Germinal center (tissue), 1 donor: ENCODE results near the gene BICC1.
"Not testable (repeated sequence)": the region's sequence is repeated elsewhere in the genome, so short reads cannot be mapped to it uniquely, and the experiment has no call there.

Source experiments
- DNase-seq: peaks from one replicate; pipeline ENCODE4 v3.0.0; 2012; ENCODE audit warnings: mixed read lengths, low spot score

BICC1 gene

DNA sequence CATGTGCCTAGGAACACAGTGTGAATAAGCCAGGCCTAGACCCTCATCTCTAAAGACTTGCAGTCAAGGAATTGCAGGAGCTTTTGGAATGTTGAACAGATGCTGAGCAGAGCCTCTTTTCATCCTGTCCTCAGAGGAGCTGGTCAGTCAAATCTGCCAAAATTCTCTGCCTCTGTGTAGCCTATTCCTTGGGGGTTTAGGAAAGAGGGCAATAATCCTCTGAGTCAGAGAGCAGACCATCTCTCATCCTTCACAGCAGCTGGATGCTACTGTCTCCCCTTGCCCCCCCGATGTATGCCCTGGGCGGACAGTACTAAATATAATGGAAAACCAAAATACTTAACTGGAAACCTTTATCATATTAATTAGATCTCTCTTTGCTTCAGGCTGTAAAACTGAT is 52.6 kb downstream of the BICC1 start:
- DNase-seq, result no peak

DNA sequence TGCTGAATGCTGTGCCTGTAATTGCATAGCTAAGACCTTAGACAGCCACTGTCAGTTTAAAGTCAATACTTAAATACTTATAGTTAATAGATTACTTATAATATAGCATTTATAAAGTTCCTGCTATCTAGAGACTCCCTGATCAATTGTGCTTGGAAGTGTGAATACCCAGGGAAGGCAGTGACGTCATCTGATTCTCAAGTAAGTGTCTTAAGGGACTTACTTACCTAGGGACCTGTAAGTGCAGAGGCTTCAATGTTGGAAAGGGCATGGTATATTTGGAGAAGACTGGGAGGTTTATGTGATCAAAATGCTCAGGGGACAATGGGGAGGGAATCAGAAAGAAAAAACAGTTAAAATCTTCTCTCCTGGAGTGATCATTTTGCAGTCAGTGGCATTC is 55.0 kb downstream of the BICC1 start:
- DNase-seq, result no peak

DNA sequence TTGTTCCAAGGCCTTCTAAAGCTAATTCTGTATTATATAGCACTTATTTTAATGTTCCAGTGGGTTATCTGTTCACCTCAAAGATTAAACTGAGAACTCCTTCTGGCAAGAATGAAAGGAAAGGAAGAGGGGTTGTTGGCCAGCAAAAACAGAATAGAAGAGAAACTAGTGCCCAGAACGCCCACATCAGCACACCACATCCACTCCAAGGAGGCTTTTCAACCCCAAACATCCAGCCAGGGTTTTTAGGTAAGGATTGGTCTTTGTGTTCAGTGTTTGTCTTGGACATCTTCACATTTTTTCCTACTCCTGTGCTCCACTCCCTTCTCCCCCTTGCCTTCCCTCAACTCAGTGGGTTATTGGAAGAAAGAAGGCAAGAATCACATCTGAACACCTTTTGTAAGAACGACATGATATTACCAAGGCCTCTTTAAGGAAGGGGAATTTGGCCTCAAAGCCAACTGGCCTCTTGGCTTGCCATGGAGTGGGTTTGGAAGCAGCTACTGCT is 55.8 kb downstream of the BICC1 start:
- DNase-seq, result no peak

DNA sequence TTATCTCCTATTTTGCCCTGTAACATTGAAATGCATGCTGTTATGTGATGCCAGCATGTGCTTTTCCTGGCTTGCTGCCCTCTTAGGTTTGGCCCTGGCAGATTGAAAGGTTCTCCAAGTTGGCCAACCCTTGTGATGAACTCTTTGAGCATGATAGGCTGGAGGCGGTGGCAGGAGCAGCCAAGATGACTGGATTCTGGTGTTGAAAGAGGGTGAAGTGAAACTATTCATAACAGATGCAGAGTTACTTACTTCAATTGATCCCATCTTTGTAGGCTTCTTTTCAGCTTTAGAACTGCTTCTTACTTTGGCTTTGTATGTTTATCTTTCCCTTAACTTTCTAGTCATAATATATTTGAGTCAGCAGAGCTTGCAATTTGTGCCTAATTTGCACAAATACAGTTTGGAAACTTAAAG is 57.6 kb downstream of the BICC1 start:
- no peak for DNase-seq

DNA sequence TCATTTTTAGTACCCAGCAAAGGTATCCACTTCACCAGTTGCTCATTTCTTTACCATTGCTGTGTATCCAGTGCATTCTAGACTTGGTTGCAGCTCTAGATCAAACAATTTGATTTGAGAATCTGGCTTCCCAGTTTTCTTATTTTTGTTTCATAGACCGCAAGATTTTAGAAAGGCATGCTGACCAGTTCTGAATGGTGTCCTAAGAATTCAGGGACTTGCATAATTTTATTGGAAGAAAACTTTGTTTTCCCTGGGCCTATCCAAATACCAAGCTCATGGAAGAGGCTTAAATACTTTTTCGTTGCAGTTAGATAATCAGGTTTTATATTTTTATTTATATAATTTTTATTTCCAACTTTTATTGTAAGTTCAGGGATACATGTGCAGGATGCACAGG is 58.3 kb downstream of the BICC1 start:
- no peak for DNase-seq

DNA sequence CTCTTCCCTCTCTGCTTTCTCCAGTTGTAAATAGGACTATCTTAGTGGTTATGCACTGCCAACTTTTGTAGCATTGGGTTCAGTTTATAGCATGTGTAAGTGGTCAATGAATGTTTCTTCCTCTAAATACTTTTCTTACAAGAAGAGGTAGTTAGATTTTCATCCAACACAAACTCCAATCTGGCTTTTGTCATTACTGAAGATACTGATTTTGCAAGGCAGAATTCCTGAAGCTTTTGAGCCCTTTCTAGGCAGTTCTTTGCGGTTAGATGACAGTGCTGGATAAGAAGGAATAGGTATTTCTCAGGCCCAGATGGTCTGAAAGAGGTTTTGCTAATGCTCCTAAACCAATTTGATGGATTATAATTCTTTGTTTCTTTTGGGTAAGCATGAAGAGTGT is 60.5 kb downstream of the BICC1 start:
- no peak for DNase-seq

DNA sequence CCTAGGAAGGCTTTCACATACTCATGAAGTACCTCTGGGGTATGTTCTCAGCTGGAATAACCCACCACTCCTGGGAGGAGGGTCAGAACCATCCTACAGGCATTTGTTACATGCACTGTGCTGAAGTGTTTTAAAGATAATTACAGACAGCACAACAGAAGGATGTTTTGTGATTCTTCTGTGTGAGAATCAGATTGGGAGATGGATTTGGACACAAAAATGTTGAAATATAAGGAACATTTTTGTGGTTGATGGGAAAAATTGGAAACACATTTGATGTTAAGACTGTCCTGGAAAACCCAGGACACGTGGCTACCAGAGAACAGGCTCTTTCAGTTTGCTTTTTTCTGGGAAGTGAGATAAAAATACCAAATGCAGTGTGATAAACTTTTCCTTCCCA is 61.4 kb downstream of the BICC1 start:
- DNase-seq, result no peak

DNA sequence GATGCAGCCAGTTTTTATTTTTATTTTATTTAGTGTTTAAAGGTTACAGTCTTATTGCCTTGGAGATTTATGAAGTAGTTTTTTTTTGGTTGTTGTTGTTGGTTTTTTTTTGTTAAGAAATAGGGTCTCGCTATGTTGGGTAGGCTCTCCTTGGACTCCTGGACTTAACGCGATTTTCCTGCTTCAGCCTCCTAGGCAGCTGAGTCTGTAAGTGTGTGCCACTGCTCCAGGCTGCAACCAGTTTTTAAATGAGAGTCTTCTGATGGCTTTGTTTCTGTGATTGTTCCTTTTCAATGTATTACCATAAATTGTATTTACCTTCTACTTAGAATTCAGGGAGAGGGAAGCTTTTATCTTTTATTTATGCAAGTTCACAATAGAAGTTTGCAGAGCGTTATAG is 62.8 kb downstream of the BICC1 start:
- DNase-seq, result no peak

DNA sequence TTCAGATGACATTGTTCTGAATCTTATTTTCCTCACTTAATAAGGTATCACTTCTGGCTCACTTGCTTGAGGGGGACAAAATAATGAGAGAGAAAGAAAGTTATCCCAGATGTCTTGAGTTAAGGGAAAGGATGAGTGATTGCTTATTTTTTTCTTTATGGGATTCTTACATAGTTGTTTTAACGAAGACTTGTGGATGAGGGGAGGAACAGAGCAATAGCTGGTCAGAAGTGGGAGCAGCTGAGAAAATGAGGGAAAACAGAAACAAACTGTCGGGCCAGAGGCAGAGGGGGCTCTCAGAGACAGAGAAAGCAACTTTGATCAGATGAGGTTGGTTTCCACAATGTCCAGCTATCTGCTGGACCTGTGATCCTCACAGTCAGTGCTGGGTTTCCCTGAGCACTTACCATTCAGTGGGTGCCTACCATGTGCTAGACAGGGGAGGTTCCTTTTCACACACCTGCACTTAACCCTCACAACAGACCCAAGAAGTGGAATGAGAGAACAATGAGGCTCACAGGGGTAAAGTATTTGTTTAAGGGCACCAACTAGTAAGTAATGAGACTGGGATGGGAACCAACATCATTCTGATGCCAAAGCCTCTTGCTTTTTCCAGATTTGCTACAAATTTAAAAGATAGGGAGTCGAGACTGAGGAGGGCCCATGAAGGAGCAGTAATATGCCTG is 64.2 kb downstream of the BICC1 start:
- DNase-seq, result no peak

DNA sequence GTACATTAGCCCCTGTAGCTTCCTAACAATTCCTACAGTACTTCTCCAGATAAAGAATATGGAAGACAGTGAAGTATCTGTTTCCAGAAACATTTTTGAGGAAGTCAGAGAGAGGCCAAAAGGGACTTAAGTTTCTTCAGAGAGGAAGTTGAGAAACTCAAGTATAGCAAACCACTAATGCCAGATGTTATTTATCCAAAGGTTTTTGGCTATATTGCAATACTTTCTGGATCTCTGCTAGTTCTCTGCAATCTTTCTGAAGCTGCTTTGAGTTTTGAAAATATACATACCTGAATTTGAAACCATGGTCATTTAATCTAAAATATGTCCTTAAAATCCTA is 64.7 kb downstream of the BICC1 start:
- no peak for DNase-seq

DNA sequence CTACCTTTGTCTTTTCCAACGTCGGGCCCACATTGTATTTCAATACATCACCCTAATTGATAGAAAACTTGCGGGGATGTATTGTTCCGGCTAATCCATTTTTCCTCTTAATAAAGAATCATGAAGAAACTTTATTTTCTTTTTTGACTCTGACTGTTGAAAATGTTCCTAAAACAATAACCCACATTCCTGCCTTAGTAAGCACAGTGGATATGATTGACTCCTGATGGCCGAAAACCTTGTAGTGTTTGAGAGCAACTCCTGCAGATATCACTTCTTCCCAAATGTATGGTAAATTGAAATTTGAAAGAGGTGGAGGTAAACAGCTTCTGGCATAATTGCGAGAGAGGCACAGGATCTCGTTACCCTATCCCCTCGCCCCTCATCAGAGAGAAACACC is 65.7 kb downstream of the BICC1 start:
- no peak for DNase-seq

DNA sequence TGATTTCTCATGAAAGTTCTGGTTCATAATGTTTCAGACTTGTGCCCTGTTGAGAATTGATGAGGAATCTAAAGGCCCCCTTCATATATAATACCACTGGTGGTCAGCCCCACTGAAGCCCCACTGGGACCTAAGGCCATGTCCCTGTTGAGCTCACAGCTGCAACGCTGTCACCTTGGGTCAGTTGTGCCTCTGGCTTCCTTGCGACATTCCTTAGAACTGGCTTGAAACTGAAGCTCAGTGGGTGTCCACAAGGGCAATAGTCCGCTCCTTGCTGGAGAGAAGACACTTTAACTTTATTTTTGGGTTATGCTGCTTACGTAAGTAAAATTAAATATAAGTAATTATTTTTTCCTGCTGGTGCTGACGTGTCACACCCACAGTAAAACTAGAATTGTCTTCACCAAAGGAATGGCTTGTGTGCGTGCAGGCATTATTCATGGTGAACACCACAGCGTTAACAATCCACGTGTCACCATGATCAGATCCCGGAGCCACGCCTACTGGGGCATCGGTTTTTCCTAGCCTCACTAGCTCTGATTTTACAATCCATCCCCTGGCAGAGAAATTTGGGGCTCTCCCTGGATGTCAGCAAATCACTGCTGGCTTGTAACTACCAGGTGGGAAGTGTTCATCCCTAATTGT is 66.5 kb downstream of the BICC1 start:
- no peak for DNase-seq

DNA sequence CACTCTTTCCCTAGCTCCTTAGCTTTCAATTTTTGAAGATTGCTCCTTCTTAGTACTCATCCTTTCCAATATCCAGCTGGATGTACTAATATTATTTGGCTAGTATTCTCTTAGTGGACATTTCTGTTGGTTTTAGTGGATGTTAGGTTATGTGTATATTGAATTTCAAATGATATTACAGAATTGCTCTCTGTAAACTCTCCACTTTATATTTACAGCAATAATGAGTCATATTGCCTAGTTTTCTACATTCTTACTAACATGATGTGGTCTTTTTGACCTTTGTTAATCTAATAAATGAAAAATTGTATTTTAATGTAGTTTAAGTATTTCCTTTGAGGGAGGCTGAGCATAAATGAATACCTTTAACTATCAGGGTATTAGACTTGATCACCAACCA is 69.4 kb downstream of the BICC1 start:
- no peak for DNase-seq

DNA sequence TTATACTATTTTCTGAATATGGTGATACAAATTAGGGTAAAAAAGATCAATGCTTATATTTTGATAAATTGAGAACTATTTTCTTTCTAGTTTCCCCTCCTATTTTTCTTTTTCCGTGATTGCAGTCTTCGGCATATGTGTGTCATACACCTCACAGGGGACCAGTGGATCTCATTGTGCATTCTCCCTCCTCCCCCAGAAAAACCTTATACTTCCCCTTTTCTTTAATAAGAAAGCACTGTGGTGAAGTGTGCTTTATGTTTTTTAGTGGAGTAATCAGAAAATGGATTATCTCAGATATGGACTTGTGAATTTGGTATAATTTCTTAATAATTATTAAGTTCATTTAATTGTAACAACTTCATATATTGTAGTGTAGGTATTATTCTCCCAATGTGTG is 72.8 kb downstream of the BICC1 start:
- DNase-seq, result no peak

DNA sequence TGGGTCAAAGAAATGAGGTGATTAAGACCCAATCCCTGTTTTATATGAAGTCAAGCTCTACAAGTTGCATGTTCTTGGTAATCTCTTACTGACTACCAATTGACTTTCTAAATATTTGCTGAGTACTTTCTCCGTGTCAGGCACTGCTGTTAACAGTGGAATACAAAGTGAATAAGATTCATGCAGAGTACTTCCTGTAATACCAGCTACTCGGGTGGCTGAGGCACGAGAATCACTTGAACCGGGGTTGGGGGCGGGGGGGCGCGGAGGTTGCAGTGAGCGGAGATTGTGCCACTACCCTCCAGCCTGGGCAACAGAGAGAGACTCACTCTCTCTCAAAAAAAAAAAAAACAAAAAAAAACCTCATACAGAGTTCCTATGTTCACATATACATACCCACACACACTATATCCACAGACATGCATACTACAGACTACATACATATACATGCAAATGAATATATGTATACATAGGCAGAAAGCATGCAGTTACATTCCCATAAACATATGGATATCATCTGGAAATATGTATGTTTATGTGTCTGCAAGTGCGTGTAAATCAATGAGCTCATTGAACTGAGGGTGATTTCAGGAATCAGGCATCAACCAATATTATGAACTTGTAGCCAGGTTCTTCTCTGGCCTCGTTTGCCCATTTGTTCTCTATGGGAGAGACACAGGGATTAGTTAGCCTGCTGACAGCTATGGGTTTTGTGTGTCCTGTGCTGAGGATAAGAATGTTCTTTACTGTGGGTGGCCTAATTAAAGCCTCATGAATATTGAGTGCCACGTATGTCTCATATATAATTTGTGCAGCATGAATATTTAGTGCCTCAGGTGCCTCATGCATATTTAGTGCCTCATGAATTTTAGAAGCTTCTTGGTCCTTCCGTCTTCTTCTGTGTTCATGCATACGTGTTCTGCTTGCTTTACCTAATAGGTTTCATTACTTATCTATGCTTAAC is 73.9 kb downstream of the BICC1 start:
- DNase-seq, result no peak

DNA sequence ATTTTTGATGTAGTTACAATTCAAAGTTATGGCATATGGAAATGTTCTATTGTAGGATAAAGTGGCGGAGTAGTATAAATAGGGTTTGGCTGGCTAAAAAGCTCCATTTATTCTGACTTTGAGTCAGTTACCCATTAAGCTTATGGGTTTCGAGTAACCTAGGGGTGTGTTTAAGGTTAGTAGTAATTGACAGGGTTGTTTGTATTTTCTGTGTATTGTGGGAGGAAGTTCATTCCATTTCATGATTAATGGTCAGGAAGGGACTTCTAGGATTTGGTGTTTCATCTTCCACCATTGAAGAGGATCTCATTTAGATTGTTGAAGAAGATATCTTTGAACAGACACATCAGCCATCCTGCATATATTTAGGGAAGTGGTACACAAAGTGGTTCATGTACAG is 75.0 kb downstream of the BICC1 start:
- DNase-seq, result no peak

DNA sequence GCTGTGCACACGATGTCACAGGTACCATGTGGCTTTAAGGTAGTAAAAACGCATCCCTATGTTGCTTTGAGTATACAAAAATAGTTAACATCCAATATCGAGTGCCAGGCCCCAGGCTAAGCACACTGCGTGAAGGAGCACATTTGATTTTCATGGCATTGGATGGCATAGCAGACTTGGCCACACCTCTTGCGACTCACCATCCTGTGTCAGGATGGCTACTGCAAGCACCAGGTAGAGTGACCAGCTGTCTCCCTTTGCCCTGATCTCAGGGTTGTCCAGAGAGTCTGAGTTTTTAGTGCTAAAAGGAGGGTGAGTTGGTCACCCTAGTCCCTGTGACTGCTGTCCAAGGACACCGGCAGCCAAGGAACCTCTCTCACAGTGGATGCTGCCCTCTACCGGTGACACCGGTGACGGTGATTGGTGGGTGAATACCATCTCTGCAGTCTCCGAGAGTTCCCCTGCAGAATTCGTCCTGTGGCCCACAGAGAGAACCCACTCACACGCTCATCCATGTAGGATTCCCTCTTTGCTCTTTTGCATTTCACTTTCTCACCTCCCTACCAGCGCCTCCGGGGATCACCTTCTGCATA is 76.1 kb downstream of the BICC1 start:
- DNase-seq, result no peak

DNA sequence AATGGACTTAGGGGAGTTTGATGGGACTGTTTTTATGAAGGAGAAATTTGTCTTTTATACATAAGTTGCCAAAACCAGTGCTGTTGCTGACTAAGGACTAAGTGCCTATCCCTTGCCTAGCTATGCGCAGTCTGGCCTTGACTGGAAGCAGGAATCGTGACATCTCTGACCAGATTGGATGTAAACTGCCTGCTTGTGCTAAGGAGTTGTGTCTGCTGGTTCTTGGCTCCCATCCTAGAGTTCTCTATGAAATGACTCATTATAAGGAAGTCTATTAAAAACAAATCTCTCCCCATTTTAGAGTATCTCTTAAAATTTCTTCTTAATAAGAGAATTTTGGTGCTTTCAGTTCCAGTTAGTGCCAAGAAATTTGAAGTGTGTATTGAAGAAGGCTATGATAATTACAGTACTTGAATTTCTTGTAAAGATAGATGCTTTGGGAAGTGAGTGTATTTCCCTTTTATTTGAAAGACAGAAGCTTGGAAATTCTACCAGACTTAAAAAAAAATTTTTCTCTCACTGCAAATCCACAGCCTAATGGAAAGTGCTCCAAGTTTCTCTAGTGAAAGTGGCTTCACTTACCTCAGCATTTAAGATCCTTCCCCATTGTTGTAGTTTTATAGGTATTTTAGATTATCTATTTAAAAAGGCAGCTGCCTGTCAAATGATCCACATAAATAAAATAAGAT is 77.6 kb downstream of the BICC1 start:
- no peak for DNase-seq

DNA sequence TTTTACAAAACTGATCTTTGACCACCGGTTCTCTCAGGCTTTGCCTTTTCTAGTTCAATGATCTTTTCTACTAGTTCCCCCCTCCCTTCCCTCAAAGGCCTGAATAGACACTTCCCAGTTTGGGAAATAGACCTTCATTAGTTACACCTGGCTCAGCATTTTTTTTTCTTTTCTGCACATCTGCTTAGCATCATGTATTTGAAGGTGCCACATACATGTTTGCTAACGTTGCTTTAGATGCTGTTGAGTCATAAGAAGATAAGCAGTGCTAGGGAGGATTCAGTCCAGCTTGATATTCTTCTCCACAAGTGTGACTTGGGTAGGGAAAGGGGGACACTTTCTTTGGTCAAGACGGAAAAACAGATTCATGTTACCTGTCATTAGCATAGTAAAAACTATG is 78.3 kb downstream of the BICC1 start:
- DNase-seq, result no peak

DNA sequence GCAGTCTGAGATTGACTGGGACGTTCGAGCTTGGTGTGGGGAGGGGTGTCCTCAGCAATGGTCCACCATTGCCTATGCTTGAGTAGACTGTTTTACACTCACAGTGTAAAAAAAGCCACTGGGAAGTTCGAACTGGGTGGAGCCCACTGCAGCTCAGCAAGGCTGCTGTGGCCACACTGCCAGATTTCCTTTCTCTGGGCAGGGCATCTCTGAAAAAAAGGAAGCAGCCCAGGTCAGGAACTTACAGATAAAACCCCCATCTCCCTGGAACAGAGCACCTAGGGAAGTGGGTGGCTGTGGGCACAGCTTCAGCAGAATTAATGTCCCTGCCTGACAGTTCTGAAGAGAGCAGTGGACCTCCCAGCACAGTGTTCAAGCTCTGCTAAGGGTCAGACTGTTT is 80.3 kb downstream of the BICC1 start:
- DNase-seq, result no peak

DNA sequence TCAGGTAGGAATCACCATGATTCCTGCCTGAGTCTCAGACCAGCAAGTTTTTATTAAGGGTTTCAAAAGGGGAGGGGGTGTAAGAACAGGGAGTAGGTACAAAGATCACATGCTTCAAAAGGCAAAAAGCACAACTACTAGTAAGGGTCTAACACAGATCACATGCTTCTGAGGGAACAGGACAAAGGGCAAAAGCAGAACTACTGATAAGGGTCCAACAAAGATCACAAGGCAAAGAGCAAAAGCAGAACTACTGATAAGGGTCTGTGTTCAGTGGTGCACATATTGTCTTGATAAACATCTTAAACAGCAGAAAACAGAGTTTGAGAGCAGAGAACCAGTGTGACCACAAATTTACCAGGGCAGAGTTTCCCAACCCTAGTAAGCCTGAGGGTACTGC is 84.5 kb downstream of the BICC1 start:
- not testable (repeated sequence) for DNase-seq
